SK-N-SH (cell line): ENCODE data around the gene LLGL2. TPM values are rescaled to one million over a fixed set of nuclear protein-coding genes. Genes with fewer than 3 reads are reported as not detected.

ENCODE experiments used
- CTCF ChIA-PET: fragments of 300-600, 350-600 bp; formaldehyde crosslinking; extraction: SDS; loops from one replicate; lab custom pipeline; 2021; lab: Yijun Ruan, JAX
- POLR2A ChIA-PET: fragments of 350-600 bp; sonication (Branson Sonifier 250); formaldehyde crosslinking; extraction: SDS; loops from one replicate; lab custom pipeline; 2020; ENCODE audit warnings: antibody characterized with exemption, inconsistent platforms; lab: Yijun Ruan, JAX
- DNase-seq: peaks from one replicate; pipeline ENCODE4 v3.0.0; 2012
- H2AFZ ChIP-seq: fragments of 200-600 bp; sonication (generic); 2 replicates; pipeline ENCODE4 v1.8.1; 2016; ENCODE audit warnings: antibody characterized with exemption, mild to moderate bottlenecking, low read depth
- H3F3A ChIP-seq: fragments of 200-600 bp; sonication (generic); replicated peaks from 2 replicates; pipeline ENCODE3; 2016; ENCODE audit warnings: antibody characterized with exemption, mild to moderate bottlenecking; ENCODE audit not compliant: insufficient read depth
- H3K27ac ChIP-seq, 2 experiments: fragments of 200-500 bp in 1 of 2; fragments of 200-600 bp in 1 of 2; sonication (Bioruptor generic) in 1 of 2; sonication (generic), shearing (Covaris generic) in 1 of 2; 2 replicates each; pipeline versions ENCODE4 v1.5.1 to v1.6.1; 2014 to 2016; ENCODE audit warnings: low read depth in 2 of 2, inconsistent platforms in 1 of 2, low read length in 1 of 2, mild to moderate bottlenecking in 1 of 2, mixed read lengths in 1 of 2
- H3K27me3 ChIP-seq: fragments of 200-600 bp; sonication (generic), shearing (Covaris generic); 2 replicates; pipeline ENCODE4 v1.6.1; 2016; ENCODE audit warnings: mixed run types; ENCODE audit not compliant: insufficient read depth
- H3K36me3 ChIP-seq, 2 experiments: fragments of 200-500 bp in 1 of 2; fragments of 200-600 bp in 1 of 2; sonication (Bioruptor generic) in 1 of 2; sonication (generic) in 1 of 2; replicated peaks in 1 of 2; 2 replicates each; pipeline versions ENCODE3 to v1.5.1; 2014 to 2016; ENCODE audit warnings: low read length in 1 of 2, mild to moderate bottlenecking in 1 of 2; ENCODE audit not compliant: insufficient read depth in 2 of 2, control insufficient read depth in 1 of 2
- H3K4me1 ChIP-seq, 2 experiments: fragments of 200-500 bp in 1 of 2; fragments of 200-600 bp in 1 of 2; sonication (Bioruptor generic) in 1 of 2; sonication (generic), shearing (Covaris generic) in 1 of 2; 2 replicates each; pipeline versions ENCODE4 v1.5.1 to v1.6.1; 2014 to 2016; ENCODE audit warnings: low read depth in 1 of 2, low read length in 1 of 2, mixed run types in 1 of 2; ENCODE audit not compliant: insufficient read depth in 2 of 2, control insufficient read depth in 1 of 2
- H3K4me2 ChIP-seq: fragments of 200-600 bp; sonication (generic), shearing (Covaris generic); 2 replicates; pipeline ENCODE4 v1.6.1; 2017; ENCODE audit warnings: mixed run types
- H3K4me3 ChIP-seq, 2 experiments: fragments of 200-500 bp in 1 of 2; fragments of 200-600 bp in 1 of 2; sonication (Bioruptor generic) in 1 of 2; sonication (generic), shearing (Covaris generic) in 1 of 2; 2 replicates each; pipeline versions ENCODE4 v1.5.1 to v1.8.1; 2014 to 2016; ENCODE audit warnings: low read depth in 2 of 2, inconsistent platforms in 1 of 2, low read length in 1 of 2, mild to moderate bottlenecking in 1 of 2, mixed read lengths in 1 of 2, moderate library complexity in 1 of 2
- H3K79me2 ChIP-seq: fragments of 200-600 bp; sonication (generic); 2 replicates; pipeline ENCODE4 v1.8.1; 2017; ENCODE audit warnings: mild to moderate bottlenecking; ENCODE audit not compliant: insufficient read depth
- H3K9ac ChIP-seq: fragments of 200-600 bp; sonication (generic); 2 replicates; pipeline ENCODE4 v1.6.1; 2017; ENCODE audit warnings: mixed run types
- H3K9me2 ChIP-seq: fragments of 200-600 bp; sonication (generic); 2 replicates; pipeline ENCODE4 v1.6.1; 2017; ENCODE audit warnings: mixed run types
- H3K9me3 ChIP-seq: fragments of 200-600 bp; sonication (generic); 2 replicates; pipeline ENCODE4 v1.6.1; 2017; ENCODE audit warnings: mixed run types, mild to moderate bottlenecking, moderate library complexity
- H4K20me1 ChIP-seq: fragments of 200-600 bp; sonication (generic); 2 replicates; pipeline ENCODE4 v1.6.1; 2017; ENCODE audit warnings: mild to moderate bottlenecking, mixed run types; ENCODE audit not compliant: insufficient read depth
- ELF1 ChIP-seq: IDR thresholded peaks from 2 replicates; pipeline ENCODE4 v1.4.0; 2012
- EP300 ChIP-seq, 2 experiments: IDR thresholded peaks; 2 replicates each; pipeline versions ENCODE4 v1.4.0 to v1.6.1; 2012; ENCODE audit warnings: borderline replicate concordance in 1 of 2, low read depth in 1 of 2, low read length in 1 of 2
- FOXM1 ChIP-seq: IDR thresholded peaks from 2 replicates; pipeline ENCODE4 v1.4.0; 2012; ENCODE audit warnings: low read depth, mild to moderate bottlenecking
- GABPA ChIP-seq: IDR thresholded peaks from 2 replicates; pipeline ENCODE4 v1.4.0; 2012; ENCODE audit warnings: low read depth, mild to moderate bottlenecking
- GATA2 ChIP-seq: sonication (generic); formaldehyde crosslinking; IDR thresholded peaks from 2 replicates; pipeline ENCODE4 v1.5.0; 2020; ENCODE audit warnings: mild to moderate bottlenecking, missing genetic modification reagents
- JUND ChIP-seq: IDR thresholded peaks from 2 replicates; pipeline ENCODE4 v1.4.0; 2012
- MEF2A ChIP-seq: IDR thresholded peaks from 2 replicates; pipeline ENCODE4 v1.4.0; 2012; ENCODE audit warnings: low read depth, borderline replicate concordance
- MXI1 ChIP-seq: IDR thresholded peaks from 2 replicates; pipeline ENCODE4 v1.6.1; 2012; ENCODE audit warnings: mild to moderate bottlenecking, low read depth, low read length, improper control_type of control experiment
- NFIC ChIP-seq: IDR thresholded peaks from 2 replicates; pipeline ENCODE4 v1.4.0; 2012; ENCODE audit warnings: borderline replicate concordance
- POLR2AphosphoS5 ChIP-seq: IDR thresholded peaks from 2 replicates; pipeline ENCODE4 v1.6.1; 2012; ENCODE audit warnings: low read depth, low read length
- RXRA ChIP-seq: IDR thresholded peaks from 2 replicates; pipeline ENCODE4 v1.4.0; 2012; ENCODE audit warnings: low read depth, mild to moderate bottlenecking, borderline replicate concordance
- SIN3A ChIP-seq: IDR thresholded peaks from 2 replicates; pipeline ENCODE4 v1.6.1; 2012; ENCODE audit warnings: low read depth, mild to moderate bottlenecking, low read length, moderate library complexity, borderline replicate concordance
- WGBS: methylation state at CpG from one replicate; pipeline ENCODE4 v1.1.6; 2017; ENCODE audit warnings: low lambda C conversion rate; 5-methylcytosine and 5-hydroxymethylcytosine counted together
- polyA plus RNA-seq, 3 experiments: library from polyadenylated mRNA; depleted of rRNA; stranded (reverse); fragments of >200 nt; gene quantifications; 2 replicates each; pipeline ENCODE4 v1.2.3, GENCODE V29; 2012
- TF ChIP-seq, protein P1 (sequence below): fragments of 150-350 bp; IDR thresholded peaks from 2 replicates; pipeline ENCODE4 v1.6.1; 2017; ENCODE audit warnings: antibody characterized with exemption, low read length, low read depth, borderline replicate concordance
- TF ChIP-seq, protein P2 (sequence below): IDR thresholded peaks from 2 replicates; pipeline ENCODE4; 2012
- TF ChIP-seq, protein P3 (sequence below): IDR thresholded peaks from 2 replicates; pipeline ENCODE4 v1.4.0; 2012; ENCODE audit warnings: low read depth, borderline replicate concordance
- TF ChIP-seq, protein P4 (sequence below): fragments of 200-600 bp; sonication (generic); IDR thresholded peaks from 2 replicates; pipeline ENCODE4 v1.6.1; 2017; ENCODE audit warnings: antibody characterized with exemption, mild to moderate bottlenecking, moderate library complexity
- TF ChIP-seq, protein P5 (sequence below): IDR thresholded peaks from 2 replicates; pipeline ENCODE4 v1.6.1; 2012; ENCODE audit warnings: mild to moderate bottlenecking, low read depth, low read length, moderate library complexity
- TF ChIP-seq, protein P6 (sequence below): fragments of 150-350 bp; IDR thresholded peaks from 2 replicates; pipeline ENCODE4 v1.6.1; 2016; ENCODE audit warnings: mild to moderate bottlenecking, low read depth, low read length

LLGL2 gene
- polyA plus RNA-seq, 1 of the 3 experiments (the other 2 are of a cell fraction) = 6.7 TPM

DNA sequence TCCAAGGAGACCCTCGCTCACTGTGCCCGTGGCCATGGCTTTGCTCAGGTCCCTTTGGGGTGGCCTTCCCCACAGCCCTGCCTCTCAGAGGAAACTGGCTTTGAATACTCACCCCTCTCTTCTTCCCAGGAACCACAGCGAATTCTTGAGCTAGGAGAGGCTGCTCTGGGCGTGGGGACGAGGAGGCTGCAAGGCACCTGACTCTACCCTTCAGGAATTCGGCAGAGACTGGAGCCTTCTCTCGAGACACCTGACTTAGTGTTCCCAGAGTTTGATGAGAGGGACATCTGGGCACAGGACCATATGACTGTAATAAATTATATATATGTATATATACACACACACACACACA, 6.2 kb downstream of the LLGL2 start:
- CTCF ChIA-PET = interaction anchor here (1.1 kb wide), 2 partner anchors 20 to 101 kb away, joined by 3 to 4 read pairs; partner anchors contain the start of gene SMIM5
- H3K4me2 ChIP-seq = no peak overlapping the region
- H3K9me2 ChIP-seq = no peaks in the 10 kb centered on the region
- H3K4me3 ChIP-seq = no peak overlapping the region
- H3K4me1 ChIP-seq = no peaks in the 10 kb centered on the region
- WGBS = 72% methylated on average over 4 of the region's 7 CpGs
- H3K79me2 ChIP-seq = no peaks in the 10 kb centered on the region
- peaks cover 4% of the 10 kb centered on the region; the same call in 1 of the 2 replicates for H3K27me3 ChIP-seq
- no peak overlapping the region for H3K9ac ChIP-seq
- H3K27ac ChIP-seq = no peak overlapping the region
- no peaks in the 10 kb centered on the region for H4K20me1 ChIP-seq
- no peak overlapping the region for H2AFZ ChIP-seq
- peaks cover 5% of the 10 kb centered on the region for H3F3A ChIP-seq
- no peaks in the 10 kb centered on the region for H3K9me3 ChIP-seq
- POLR2A ChIA-PET = no interaction called here
- DNase-seq = no peak
- no peaks in the 10 kb centered on the region for H3K36me3 ChIP-seq
- no peak for TF ChIP-seq FOXM1
- TF ChIP-seq RXRA = no peak
- TF ChIP-seq, protein P1, sequence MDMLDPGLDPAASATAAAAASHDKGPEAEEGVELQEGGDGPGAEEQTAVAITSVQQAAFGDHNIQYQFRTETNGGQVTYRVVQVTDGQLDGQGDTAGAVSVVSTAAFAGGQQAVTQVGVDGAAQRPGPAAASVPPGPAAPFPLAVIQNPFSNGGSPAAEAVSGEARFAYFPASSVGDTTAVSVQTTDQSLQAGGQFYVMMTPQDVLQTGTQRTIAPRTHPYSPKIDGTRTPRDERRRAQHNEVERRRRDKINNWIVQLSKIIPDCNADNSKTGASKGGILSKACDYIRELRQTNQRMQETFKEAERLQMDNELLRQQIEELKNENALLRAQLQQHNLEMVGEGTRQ = no peak
- TF ChIP-seq MXI1 = no peak
- TF ChIP-seq SIN3A = no peak
- TF ChIP-seq GATA2 (CRISPR knock-in tag) = no peak
- TF ChIP-seq, protein P2, sequence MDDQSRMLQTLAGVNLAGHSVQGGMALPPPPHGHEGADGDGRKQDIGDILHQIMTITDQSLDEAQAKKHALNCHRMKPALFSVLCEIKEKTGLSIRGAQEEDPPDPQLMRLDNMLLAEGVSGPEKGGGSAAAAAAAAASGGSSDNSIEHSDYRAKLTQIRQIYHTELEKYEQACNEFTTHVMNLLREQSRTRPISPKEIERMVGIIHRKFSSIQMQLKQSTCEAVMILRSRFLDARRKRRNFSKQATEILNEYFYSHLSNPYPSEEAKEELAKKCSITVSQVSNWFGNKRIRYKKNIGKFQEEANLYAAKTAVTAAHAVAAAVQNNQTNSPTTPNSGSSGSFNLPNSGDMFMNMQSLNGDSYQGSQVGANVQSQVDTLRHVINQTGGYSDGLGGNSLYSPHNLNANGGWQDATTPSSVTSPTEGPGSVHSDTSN = no peak
- TF ChIP-seq POLR2AphosphoS5 = no peak
- TF ChIP-seq, protein P3, sequence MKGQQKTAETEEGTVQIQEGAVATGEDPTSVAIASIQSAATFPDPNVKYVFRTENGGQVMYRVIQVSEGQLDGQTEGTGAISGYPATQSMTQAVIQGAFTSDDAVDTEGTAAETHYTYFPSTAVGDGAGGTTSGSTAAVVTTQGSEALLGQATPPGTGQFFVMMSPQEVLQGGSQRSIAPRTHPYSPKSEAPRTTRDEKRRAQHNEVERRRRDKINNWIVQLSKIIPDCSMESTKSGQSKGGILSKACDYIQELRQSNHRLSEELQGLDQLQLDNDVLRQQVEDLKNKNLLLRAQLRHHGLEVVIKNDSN = no peak
- TF ChIP-seq EP300 (IDR thresholded peaks at IDR 0.05; ENCODE audit: borderline replicate concordance in 1 of 2, low read depth in 1 of 2, low read length in 1 of 2) = no peak
- TF ChIP-seq JUND = no peak
- TF ChIP-seq, protein P4, sequence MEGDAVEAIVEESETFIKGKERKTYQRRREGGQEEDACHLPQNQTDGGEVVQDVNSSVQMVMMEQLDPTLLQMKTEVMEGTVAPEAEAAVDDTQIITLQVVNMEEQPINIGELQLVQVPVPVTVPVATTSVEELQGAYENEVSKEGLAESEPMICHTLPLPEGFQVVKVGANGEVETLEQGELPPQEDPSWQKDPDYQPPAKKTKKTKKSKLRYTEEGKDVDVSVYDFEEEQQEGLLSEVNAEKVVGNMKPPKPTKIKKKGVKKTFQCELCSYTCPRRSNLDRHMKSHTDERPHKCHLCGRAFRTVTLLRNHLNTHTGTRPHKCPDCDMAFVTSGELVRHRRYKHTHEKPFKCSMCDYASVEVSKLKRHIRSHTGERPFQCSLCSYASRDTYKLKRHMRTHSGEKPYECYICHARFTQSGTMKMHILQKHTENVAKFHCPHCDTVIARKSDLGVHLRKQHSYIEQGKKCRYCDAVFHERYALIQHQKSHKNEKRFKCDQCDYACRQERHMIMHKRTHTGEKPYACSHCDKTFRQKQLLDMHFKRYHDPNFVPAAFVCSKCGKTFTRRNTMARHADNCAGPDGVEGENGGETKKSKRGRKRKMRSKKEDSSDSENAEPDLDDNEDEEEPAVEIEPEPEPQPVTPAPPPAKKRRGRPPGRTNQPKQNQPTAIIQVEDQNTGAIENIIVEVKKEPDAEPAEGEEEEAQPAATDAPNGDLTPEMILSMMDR = no peak
- no peak for TF ChIP-seq MEF2A
- TF ChIP-seq GABPA = no peak
- TF ChIP-seq, protein P5, sequence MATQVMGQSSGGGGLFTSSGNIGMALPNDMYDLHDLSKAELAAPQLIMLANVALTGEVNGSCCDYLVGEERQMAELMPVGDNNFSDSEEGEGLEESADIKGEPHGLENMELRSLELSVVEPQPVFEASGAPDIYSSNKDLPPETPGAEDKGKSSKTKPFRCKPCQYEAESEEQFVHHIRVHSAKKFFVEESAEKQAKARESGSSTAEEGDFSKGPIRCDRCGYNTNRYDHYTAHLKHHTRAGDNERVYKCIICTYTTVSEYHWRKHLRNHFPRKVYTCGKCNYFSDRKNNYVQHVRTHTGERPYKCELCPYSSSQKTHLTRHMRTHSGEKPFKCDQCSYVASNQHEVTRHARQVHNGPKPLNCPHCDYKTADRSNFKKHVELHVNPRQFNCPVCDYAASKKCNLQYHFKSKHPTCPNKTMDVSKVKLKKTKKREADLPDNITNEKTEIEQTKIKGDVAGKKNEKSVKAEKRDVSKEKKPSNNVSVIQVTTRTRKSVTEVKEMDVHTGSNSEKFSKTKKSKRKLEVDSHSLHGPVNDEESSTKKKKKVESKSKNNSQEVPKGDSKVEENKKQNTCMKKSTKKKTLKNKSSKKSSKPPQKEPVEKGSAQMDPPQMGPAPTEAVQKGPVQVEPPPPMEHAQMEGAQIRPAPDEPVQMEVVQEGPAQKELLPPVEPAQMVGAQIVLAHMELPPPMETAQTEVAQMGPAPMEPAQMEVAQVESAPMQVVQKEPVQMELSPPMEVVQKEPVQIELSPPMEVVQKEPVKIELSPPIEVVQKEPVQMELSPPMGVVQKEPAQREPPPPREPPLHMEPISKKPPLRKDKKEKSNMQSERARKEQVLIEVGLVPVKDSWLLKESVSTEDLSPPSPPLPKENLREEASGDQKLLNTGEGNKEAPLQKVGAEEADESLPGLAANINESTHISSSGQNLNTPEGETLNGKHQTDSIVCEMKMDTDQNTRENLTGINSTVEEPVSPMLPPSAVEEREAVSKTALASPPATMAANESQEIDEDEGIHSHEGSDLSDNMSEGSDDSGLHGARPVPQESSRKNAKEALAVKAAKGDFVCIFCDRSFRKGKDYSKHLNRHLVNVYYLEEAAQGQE = no peak
- TF ChIP-seq NFIC = no peak
- TF ChIP-seq, protein P6, sequence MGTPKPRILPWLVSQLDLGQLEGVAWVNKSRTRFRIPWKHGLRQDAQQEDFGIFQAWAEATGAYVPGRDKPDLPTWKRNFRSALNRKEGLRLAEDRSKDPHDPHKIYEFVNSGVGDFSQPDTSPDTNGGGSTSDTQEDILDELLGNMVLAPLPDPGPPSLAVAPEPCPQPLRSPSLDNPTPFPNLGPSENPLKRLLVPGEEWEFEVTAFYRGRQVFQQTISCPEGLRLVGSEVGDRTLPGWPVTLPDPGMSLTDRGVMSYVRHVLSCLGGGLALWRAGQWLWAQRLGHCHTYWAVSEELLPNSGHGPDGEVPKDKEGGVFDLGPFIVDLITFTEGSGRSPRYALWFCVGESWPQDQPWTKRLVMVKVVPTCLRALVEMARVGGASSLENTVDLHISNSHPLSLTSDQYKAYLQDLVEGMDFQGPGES = no peak
- no peak for TF ChIP-seq ELF1
- TF ChIP-seq, all 33 proteins: peak for 0
